Activated naive CD4-positive, alpha-beta T cell treated with Interleukin-2 at 50 U/mL for 16 hours (primary cell): ENCODE measurements around the gene KIF13A.
"Not testable (repeated sequence)": the region's sequence is repeated elsewhere in the genome, so short reads cannot be mapped to it uniquely, and the experiment has no call there.

Experiments
- DNase-seq: peaks from one replicate; pipeline ENCODE4 v3.0.0-alpha.2; 2020

Gene KIF13A

GRCh38 chr6:17842014-17842776 is 145.2 kb downstream of the KIF13A start:
- no peak for DNase-seq

- DNase-seq: no peak
These were observed 147.8 kb downstream of the KIF13A start for GRCh38 chr6:17839513-17840223.

- no peak for DNase-seq
These were observed 151.1 kb downstream of the KIF13A start for GRCh38 chr6:17836293-17836692.

- DNase-seq: no peak
These were observed 151.7 kb downstream of the KIF13A start for GRCh38 chr6:17835784-17836183.

- no peak for DNase-seq
These were observed 156.3 kb downstream of the KIF13A start for GRCh38 chr6:17831135-17831534.

GRCh38 chr6:17829905-17830304 is 157.5 kb downstream of the KIF13A start:
- DNase-seq: no peak

- DNase-seq: no peak
These were observed 159.3 kb downstream of the KIF13A start for GRCh38 chr6:17828149-17828548.

- DNase-seq: no peak
These were observed 161.1 kb downstream of the KIF13A start for GRCh38 chr6:17826301-17826700.

- DNase-seq: no peak
These were observed 167.4 kb downstream of the KIF13A start for GRCh38 chr6:17820055-17820454.

GRCh38 chr6:17817763-17818162 is 169.7 kb downstream of the KIF13A start:
- DNase-seq: no peak

GRCh38 chr6:17816921-17817611 is 170.4 kb downstream of the KIF13A start:
- DNase-seq: no peak

- DNase-seq: no peak
These were observed 173.9 kb downstream of the KIF13A start for GRCh38 chr6:17813542-17813941.

GRCh38 chr6:17812311-17812710 is 175.1 kb downstream of the KIF13A start:
- DNase-seq: no peak

- DNase-seq: no peak
These were observed 178.8 kb downstream of the KIF13A start for GRCh38 chr6:17808609-17809008.

GRCh38 chr6:17807431-17807830 is 180.0 kb downstream of the KIF13A start:
- DNase-seq: not testable (repeated sequence)

GRCh38 chr6:17803409-17803808 is 184.0 kb downstream of the KIF13A start:
- no peak for DNase-seq

GRCh38 chr6:17798477-17799154 is 188.8 kb downstream of the KIF13A start:
- DNase-seq: no peak

GRCh38 chr6:17790489-17790888 is 196.9 kb downstream of the KIF13A start:
- no peak for DNase-seq

- no peak for DNase-seq
These were observed 202.2 kb downstream of the KIF13A start for GRCh38 chr6:17785094-17785787.

- no peak for DNase-seq
These were observed 207.4 kb downstream of the KIF13A start for GRCh38 chr6:17780061-17780460.

- no peak for DNase-seq
These were observed 215.8 kb downstream of the KIF13A start for GRCh38 chr6:17771609-17772008.

GRCh38 chr6:17768881-17769280 is 218.6 kb downstream of the KIF13A start:
- no peak for DNase-seq

- DNase-seq: no peak
These were observed 219.0 kb downstream of the KIF13A start for GRCh38 chr6:17768388-17768787.
